ENCODE data around the gene ARMH3. TPM values are rescaled to one million over a fixed set of nuclear protein-coding genes. Genes with fewer than 3 reads are reported as not detected.

Gene ARMH3
- total RNA-seq, 1 experiment from 2014 or later, result 17.1 TPM

DNA sequence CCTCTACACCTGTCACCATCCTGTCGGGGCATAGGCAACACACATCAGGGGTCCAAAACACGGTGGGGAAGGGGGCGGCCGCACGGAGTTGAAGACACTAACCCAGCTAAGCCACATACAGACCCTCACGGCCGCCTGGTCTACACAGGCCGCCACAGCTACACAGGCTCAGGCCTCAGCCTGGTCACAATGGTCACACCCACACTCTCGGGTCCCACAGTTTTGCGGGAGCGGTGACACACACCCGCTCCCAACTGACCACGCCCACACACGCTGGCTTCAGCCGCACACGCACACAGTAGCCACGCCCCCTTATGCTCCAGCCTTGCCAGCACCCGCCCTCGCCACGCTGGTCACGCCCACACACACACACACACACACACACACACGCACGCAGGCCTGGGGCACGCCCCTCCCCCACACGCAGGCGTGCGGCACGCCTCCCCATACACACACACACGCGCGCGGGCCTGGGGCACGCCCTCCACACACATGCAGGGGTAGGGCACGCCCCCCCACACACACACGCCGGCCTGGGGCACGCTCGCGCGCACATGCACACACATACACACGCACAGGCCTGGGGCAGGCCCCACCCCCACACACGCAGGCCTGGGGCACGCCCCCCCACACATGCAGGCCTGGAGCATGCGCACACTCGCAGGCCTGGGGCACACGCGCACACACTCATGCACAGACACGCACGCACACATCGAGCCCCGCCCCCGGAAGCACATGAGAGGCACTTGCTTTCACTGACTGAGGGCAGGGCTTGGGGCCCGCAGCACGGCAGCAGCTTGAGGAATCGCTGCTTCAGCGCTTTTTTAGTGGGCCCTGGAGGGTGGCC is 225.4 kb downstream of the ARMH3 start (continued):
- TF ChIP-seq, protein P1, sequence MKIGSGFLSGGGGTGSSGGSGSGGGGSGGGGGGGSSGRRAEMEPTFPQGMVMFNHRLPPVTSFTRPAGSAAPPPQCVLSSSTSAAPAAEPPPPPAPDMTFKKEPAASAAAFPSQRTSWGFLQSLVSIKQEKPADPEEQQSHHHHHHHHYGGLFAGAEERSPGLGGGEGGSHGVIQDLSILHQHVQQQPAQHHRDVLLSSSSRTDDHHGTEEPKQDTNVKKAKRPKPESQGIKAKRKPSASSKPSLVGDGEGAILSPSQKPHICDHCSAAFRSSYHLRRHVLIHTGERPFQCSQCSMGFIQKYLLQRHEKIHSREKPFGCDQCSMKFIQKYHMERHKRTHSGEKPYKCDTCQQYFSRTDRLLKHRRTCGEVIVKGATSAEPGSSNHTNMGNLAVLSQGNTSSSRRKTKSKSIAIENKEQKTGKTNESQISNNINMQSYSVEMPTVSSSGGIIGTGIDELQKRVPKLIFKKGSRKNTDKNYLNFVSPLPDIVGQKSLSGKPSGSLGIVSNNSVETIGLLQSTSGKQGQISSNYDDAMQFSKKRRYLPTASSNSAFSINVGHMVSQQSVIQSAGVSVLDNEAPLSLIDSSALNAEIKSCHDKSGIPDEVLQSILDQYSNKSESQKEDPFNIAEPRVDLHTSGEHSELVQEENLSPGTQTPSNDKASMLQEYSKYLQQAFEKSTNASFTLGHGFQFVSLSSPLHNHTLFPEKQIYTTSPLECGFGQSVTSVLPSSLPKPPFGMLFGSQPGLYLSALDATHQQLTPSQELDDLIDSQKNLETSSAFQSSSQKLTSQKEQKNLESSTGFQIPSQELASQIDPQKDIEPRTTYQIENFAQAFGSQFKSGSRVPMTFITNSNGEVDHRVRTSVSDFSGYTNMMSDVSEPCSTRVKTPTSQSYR (CRISPR knock-in tag; IDR thresholded peaks at IDR 0.05), result peak; percentile 95; the same call in 1 of the 2 replicates
- TF ChIP-seq, protein P2, sequence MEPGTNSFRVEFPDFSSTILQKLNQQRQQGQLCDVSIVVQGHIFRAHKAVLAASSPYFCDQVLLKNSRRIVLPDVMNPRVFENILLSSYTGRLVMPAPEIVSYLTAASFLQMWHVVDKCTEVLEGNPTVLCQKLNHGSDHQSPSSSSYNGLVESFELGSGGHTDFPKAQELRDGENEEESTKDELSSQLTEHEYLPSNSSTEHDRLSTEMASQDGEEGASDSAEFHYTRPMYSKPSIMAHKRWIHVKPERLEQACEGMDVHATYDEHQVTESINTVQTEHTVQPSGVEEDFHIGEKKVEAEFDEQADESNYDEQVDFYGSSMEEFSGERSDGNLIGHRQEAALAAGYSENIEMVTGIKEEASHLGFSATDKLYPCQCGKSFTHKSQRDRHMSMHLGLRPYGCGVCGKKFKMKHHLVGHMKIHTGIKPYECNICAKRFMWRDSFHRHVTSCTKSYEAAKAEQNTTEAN (CRISPR knock-in tag; IDR thresholded peaks at IDR 0.05), result peak; percentile 100
- TF ChIP-seq, protein P3, sequence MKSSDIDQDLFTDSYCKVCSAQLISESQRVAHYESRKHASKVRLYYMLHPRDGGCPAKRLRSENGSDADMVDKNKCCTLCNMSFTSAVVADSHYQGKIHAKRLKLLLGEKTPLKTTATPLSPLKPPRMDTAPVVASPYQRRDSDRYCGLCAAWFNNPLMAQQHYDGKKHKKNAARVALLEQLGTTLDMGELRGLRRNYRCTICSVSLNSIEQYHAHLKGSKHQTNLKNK (CRISPR knock-in tag; IDR thresholded peaks at IDR 0.05), result no peak
- TF ChIP-seq JAZF1 (CRISPR knock-in tag; IDR thresholded peaks at IDR 0.05) (no peak), ELF4 (CRISPR knock-in tag; IDR thresholded peaks at IDR 0.05; ENCODE audit: low read depth) (no peak), NFATC4 (CRISPR knock-in tag; IDR thresholded peaks at IDR 0.05) (no peak), NFE2L1 (CRISPR knock-in tag; IDR thresholded peaks at IDR 0.05) (no peak), ATF1 (CRISPR knock-in tag; IDR thresholded peaks at IDR 0.05) (no peak)
- TF ChIP-seq, protein P4, sequence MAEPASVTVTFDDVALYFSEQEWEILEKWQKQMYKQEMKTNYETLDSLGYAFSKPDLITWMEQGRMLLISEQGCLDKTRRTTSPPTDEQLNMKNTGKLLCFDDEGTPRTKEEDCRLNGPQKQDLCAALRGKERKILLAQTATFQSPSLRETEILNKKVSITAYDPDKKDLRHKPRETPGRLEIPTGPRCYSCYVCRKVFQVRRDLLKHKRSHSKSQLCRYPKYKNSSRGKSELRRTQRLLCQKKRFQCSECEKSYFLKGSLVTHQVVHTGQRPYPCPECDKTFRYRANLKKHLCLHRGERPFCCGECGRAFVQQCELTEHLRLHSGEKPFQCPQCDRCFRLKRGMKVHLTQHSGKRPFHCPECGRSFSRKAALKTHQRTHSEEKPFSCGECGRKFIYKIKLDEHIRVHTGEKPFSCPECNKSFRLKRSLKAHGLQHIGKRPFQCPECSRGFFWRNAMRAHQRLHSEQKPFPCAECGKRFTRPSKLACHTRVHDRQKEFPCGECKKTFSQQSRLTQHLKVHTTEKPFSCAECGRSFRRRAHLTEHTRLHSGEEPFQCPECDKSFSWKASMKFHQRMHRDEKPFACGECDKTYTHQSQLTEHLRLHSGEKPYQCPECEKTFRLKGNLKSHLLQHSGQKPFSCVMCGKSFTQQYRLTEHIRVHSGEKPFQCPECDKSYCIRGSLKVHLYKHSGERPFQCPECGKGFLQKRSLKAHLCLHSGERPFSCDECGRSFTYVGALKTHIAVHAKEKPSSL (CRISPR knock-in tag; conservative IDR thresholded peaks at IDR 0.05), result no peak

GRCh38 chr10:101829561-101830315 is 226.2 kb downstream of the ARMH3 start:
- Mint-ChIP-seq H3K4me3 (peak overlapping the region; percentile 78), H3K4me1 (peaks cover 21% of the 10 kb centered on the region), H3K9me3 (no peaks in the 10 kb centered on the region), H3K27me3 (ENCODE audit: low read depth) (peaks cover 3% of the 10 kb centered on the region), H3K36me3 (no peaks in the 10 kb centered on the region), H3K27ac (peak overlapping the region; percentile 82)
- ChIA-PET POLR2A (interaction anchor here (0.9 to 2.7 kb wide), 2 partner anchors 10 to 11 kb away, joined by 4 to 30 read pairs; partner anchors contain the start of gene OGA), CTCF (interaction anchor here (0.9 to 5.2 kb wide), 6 partner anchors 11 to 227 kb away, joined by 3 to 64 read pairs (median 8); partner anchors contain the start of genes KCNIP2 and OGA)
- peak; percentile 55 for ATAC-seq
- DNase-seq (ENCODE audit: low spot score), result peak; percentile 81
- TF ChIP-seq GRHL2 (CRISPR knock-in tag; IDR thresholded peaks at IDR 0.05; ENCODE audit: insufficient replicate concordance, severe bottlenecking), result no peak
- no peak for TF ChIP-seq AFF4 (CRISPR knock-in tag; IDR thresholded peaks at IDR 0.05; ENCODE audit: borderline replicate concordance)
- TF ChIP-seq, protein P5, sequence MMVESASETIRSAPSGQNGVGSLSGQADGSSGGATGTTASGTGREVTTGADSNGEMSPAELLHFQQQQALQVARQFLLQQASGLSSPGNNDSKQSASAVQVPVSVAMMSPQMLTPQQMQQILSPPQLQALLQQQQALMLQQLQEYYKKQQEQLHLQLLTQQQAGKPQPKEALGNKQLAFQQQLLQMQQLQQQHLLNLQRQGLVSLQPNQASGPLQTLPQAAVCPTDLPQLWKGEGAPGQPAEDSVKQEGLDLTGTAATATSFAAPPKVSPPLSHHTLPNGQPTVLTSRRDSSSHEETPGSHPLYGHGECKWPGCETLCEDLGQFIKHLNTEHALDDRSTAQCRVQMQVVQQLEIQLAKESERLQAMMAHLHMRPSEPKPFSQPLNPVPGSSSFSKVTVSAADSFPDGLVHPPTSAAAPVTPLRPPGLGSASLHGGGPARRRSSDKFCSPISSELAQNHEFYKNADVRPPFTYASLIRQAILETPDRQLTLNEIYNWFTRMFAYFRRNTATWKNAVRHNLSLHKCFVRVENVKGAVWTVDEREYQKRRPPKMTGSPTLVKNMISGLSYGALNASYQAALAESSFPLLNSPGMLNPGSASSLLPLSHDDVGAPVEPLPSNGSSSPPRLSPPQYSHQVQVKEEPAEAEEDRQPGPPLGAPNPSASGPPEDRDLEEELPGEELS (CRISPR knock-in tag; IDR thresholded peaks at IDR 0.05), result no peak
- TF ChIP-seq, protein P6, sequence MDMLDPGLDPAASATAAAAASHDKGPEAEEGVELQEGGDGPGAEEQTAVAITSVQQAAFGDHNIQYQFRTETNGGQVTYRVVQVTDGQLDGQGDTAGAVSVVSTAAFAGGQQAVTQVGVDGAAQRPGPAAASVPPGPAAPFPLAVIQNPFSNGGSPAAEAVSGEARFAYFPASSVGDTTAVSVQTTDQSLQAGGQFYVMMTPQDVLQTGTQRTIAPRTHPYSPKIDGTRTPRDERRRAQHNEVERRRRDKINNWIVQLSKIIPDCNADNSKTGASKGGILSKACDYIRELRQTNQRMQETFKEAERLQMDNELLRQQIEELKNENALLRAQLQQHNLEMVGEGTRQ (CRISPR knock-in tag; IDR thresholded peaks at IDR 0.05), result no peak
- TF ChIP-seq, protein P7, sequence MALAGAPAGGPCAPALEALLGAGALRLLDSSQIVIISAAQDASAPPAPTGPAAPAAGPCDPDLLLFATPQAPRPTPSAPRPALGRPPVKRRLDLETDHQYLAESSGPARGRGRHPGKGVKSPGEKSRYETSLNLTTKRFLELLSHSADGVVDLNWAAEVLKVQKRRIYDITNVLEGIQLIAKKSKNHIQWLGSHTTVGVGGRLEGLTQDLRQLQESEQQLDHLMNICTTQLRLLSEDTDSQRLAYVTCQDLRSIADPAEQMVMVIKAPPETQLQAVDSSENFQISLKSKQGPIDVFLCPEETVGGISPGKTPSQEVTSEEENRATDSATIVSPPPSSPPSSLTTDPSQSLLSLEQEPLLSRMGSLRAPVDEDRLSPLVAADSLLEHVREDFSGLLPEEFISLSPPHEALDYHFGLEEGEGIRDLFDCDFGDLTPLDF (CRISPR knock-in tag; IDR thresholded peaks at IDR 0.05), result no peak
- TF ChIP-seq, protein P8, sequence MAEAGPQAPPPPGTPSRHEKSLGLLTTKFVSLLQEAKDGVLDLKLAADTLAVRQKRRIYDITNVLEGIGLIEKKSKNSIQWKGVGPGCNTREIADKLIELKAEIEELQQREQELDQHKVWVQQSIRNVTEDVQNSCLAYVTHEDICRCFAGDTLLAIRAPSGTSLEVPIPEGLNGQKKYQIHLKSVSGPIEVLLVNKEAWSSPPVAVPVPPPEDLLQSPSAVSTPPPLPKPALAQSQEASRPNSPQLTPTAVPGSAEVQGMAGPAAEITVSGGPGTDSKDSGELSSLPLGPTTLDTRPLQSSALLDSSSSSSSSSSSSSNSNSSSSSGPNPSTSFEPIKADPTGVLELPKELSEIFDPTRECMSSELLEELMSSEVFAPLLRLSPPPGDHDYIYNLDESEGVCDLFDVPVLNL (CRISPR knock-in tag; IDR thresholded peaks at IDR 0.05; ENCODE audit: borderline replicate concordance, low read depth), result no peak
- no peak for TF ChIP-seq HMGA2 (CRISPR knock-in tag; IDR thresholded peaks at IDR 0.05)
